Heart right ventricle (tissue), 16 donors: ENCODE measurements around the gene ACOXL. TPM values are rescaled to one million over a fixed set of nuclear protein-coding genes. Genes with fewer than 3 reads are reported as not detected.
A peak's percentile ranks its signal among the peaks of the same experiment; 100 is the strongest.

Source experiments
- ATAC-seq, 8 donors: fragments of 200-7000 bp; cut with Tn5 transposase; one replicate each; pipeline ENCODE4 v1.9.1; 2020; ENCODE audit warnings: mild to moderate bottlenecking in 8 of 8, moderate library complexity in 8 of 8, moderate number of reproducible peaks in 1 of 8
- DNase-seq, 2 donors: peaks; one replicate each; pipeline ENCODE4 v3.0.0-alpha.2; 2020
- H3K27ac ChIP-seq, 10 donors: fragments of 200-600 bp; sonication (generic) in 2 of 10; one replicate each; pipeline versions ENCODE4 v1.5.0 to v1.8.0; 2020 to 2022; ENCODE audit warnings: mild to moderate bottlenecking in 3 of 10
- H3K27me3 ChIP-seq, 7 donors: fragments of 200-600 bp; one replicate each; pipeline ENCODE4 v1.8.0; 2021 to 2022; ENCODE audit warnings: mild to moderate bottlenecking in 2 of 7
- H3K36me3 ChIP-seq, 9 donors: fragments of 200-600 bp; sonication (generic) in 1 of 9; one replicate each; pipeline versions ENCODE4 v1.5.0 to v1.8.0; 2020 to 2022; ENCODE audit warnings: mild to moderate bottlenecking in 2 of 9
- H3K4me1 ChIP-seq, 9 donors: fragments of 200-600 bp; sonication (generic) in 1 of 9; one replicate each; pipeline versions ENCODE4 v1.5.0 to v1.8.0; 2020 to 2022; ENCODE audit warnings: mild to moderate bottlenecking in 4 of 9
- H3K4me3 ChIP-seq, 10 donors: fragments of 200-600 bp; sonication (generic) in 2 of 10; one replicate each; pipeline versions ENCODE4 v1.5.0 to v1.8.0; 2020 to 2022; ENCODE audit warnings: mild to moderate bottlenecking in 7 of 10, moderate library complexity in 2 of 10
- H3K9me3 ChIP-seq, 11 donors: fragments of 200-600 bp in 10 of 11; sonication (generic) in 2 of 11; one replicate each; pipeline versions ENCODE4 v1.5.0 to v1.8.0; 2013 to 2022; ENCODE audit warnings: mild to moderate bottlenecking in 2 of 11, control low read depth in 1 of 11, moderate library complexity in 1 of 11
- CTCF ChIP-seq, 9 donors: fragments of 200-600 bp; sonication (generic) in 2 of 9; IDR thresholded peaks; one replicate each; pipeline versions ENCODE4 v1.5.0 to v1.8.0; 2021 to 2022; ENCODE audit warnings: antibody characterized with exemption in 9 of 9, mild to moderate bottlenecking in 5 of 9, moderate library complexity in 1 of 9
- WGBS, 2 donors: extraction: QIAGEN DNeasy Blood & Tissue Kit; methylation state at CpG; one replicate each; pipeline ENCODE4 v1.1.7; 2013; ENCODE audit warnings: inconsistent platforms in 1 of 2; 5-methylcytosine and 5-hydroxymethylcytosine counted together
- intact Hi-C, 10 donors: fragments of 100-400 bp; cut with DNase I; formaldehyde crosslinking; loops; one replicate each; pipeline versions ENCODE4 v1.11.1 to v1.14.2; 2022
- polyA plus RNA-seq, 2 donors: library from polyadenylated mRNA; stranded (reverse); fragments of 200-250 nt; gene quantifications; one replicate each; pipeline ENCODE4 v1.2.3, GENCODE V29; 2013
- total RNA-seq, 10 donors: library from RNA; stranded (reverse); fragmentation: NEBNext Ultra II Directional in 3 of 10; extraction: Animal tissue kit (Norgen Biotek cat#: 25700) in 3 of 10; gene quantifications; one replicate each; pipeline versions ENCODE4 v1.2.1 to v1.2.4, GENCODE V29; 2021 to 2023
- donor health status: Arrhythmogenic right ventricular cardiomyopathy.
- donor health status: ischemic (EF 13 %, LVEDD 7.1; RV severe dilation, severe dysfunction).
- donor health status: healthy with polysubstance abuse.
- donor health status: DM: no; HTN: yes; CAD: no.
- donor health status: DM: no; HTN: no; CAD: no.
- donor health status: ischemic (EF 25% LVEDD 6.9; RV normal size, moderate dysfunction).
- donor health status: ischemic (EF 25% LVEDD 5.7; RV mildly dilated, moderate dysfunction).
- donor health status: healthy.
- donor health status: DM: yes; HTN: yes; CAD: no.
- donor health status: Ischemic cardiomyopathy.
- donor health status: ischemic (EF 35%, LVEDD 5.7; RV mildly dilated, moderate dysfunction).
- donor health status: nonischemic (EF 11% LVEDD 7.7; RV severe dilation, severe dysfunction).
- donor health status: DM: yes; HTN: yes; CAD: no.
- donor health status: PGD.
- donor health status: ischemic (EF 29% LVEDD 5.4; RV normal size, mild dysfunction).
- donor health status: nonischemic (EF 23%, LVEDD 6.1; RV moderate dilation, normal function).

The ACOXL gene
- total and polyA plus RNA-seq, 12 donors = not detected

- intact Hi-C loops = no loop called here
- Histone ChIP-seq H3K4me1 (peaks cover 0 to 22% (median 15%) of the 10 kb centered on the region in 9 donors), H3K9me3 (no peaks in the 10 kb centered on the region), H3K4me3 (no peak overlapping the region), H3K36me3 (peaks cover 0 to 31% (median 0%) of the 10 kb centered on the region in 9 donors), H3K27ac (no peak overlapping the region), H3K27me3 (no peaks in the 10 kb centered on the region)
- DNase-seq (no peak), ATAC-seq (no peak)
- TF ChIP-seq CTCF (IDR thresholded peaks at IDR 0.05) = no peak
- 90 to 91% methylated on average over 7 of the region's 7 CpGs for WGBS, 2 donors
These were observed 412.9 kb downstream of the ACOXL start for GRCh38 chr2:111145103-111145760.

- Histone ChIP-seq H3K4me3 (no peak overlapping the region), H3K27me3 (no peaks in the 10 kb centered on the region), H3K27ac (no peak overlapping the region), H3K4me1 (peaks cover 0 to 22% (median 15%) of the 10 kb centered on the region in 9 donors), H3K9me3 (no peaks in the 10 kb centered on the region), H3K36me3 (peaks cover 0 to 32% (median 3%) of the 10 kb centered on the region in 9 donors)
- TF ChIP-seq CTCF (IDR thresholded peaks at IDR 0.05) = no peak
- 97 to 98% methylated on average over 2 of the region's 2 CpGs for WGBS, 2 donors
- DNase-seq (no peak), ATAC-seq (no peak)
- intact Hi-C loops = no loop called here
These were observed 413.6 kb downstream of the ACOXL start for GRCh38 chr2:111145951-111146350.

GRCh38 chr2:111148225-111148873 is 416.0 kb downstream of the ACOXL start:
- H3K4me3 ChIP-seq = no peak overlapping the region
- no peak for TF ChIP-seq CTCF (IDR thresholded peaks at IDR 0.05)
- intact Hi-C loops = no loop called here
- WGBS, 2 donors = 87 to 88% methylated on average over 3 of the region's 3 CpGs
- ATAC-seq (peak in 2 of 8 donors; percentile 14 to 26), DNase-seq (no peak)
- H3K4me1 ChIP-seq = peaks cover 0 to 22% (median 15%) of the 10 kb centered on the region in 9 donors
- peak overlapping the region in 4 of 10 donors; percentile 5 to 51 (median 24) for H3K27ac ChIP-seq
- peaks cover 0 to 43% (median 13%) of the 10 kb centered on the region in 9 donors for H3K36me3 ChIP-seq
- H3K27me3 ChIP-seq = no peaks in the 10 kb centered on the region
- no peaks in the 10 kb centered on the region for H3K9me3 ChIP-seq

- Histone ChIP-seq H3K36me3 (peaks cover 0 to 46% (median 13%) of the 10 kb centered on the region in 9 donors), H3K4me1 (peaks cover 0 to 22% (median 15%) of the 10 kb centered on the region in 9 donors), H3K9me3 (no peaks in the 10 kb centered on the region), H3K27ac (peak overlapping the region in 3 of 10 donors; percentile 5 to 51 (median 26)), H3K27me3 (no peaks in the 10 kb centered on the region), H3K4me3 (no peak overlapping the region)
- no peak for TF ChIP-seq CTCF (IDR thresholded peaks at IDR 0.05)
- ATAC-seq = peak in 5 of 8 donors; percentile 46 to 77 (median 69)
- no peak for DNase-seq
- intact Hi-C loops = no loop called here
- WGBS, 2 donors = 61 to 79% methylated on average over 8 of the region's 8 CpGs
These were observed 416.6 kb downstream of the ACOXL start for GRCh38 chr2:111148925-111149324.
